Glutamatergic neuron (in vitro differentiated cells): ENCODE results near the gene SRGAP2C. TPM values are rescaled to one million over a fixed set of nuclear protein-coding genes. Genes with fewer than 3 reads are reported as not detected.
"Not testable (repeated sequence)": the region's sequence is repeated elsewhere in the genome, so short reads cannot be mapped to it uniquely, and the experiment has no call there.

Experiments
- DNase-seq: peaks from one replicate; pipeline ENCODE4 v3.0.0; 2022
- H3K27ac Mint-ChIP-seq: one replicate; pipeline ENCODE4 v1.8.0; 2020; ENCODE audit warnings: mild to moderate bottlenecking, mixed read lengths, inconsistent platforms; ENCODE audit not compliant: unreplicated experiment
- H3K27me3 Mint-ChIP-seq: one replicate; pipeline ENCODE4 v1.8.0; 2020; ENCODE audit warnings: mild to moderate bottlenecking, moderate library complexity, mixed read lengths, inconsistent platforms; ENCODE audit not compliant: unreplicated experiment
- H3K36me3 Mint-ChIP-seq: one replicate; pipeline ENCODE4 v1.8.0; 2020; ENCODE audit warnings: mild to moderate bottlenecking, mixed read lengths, inconsistent platforms; ENCODE audit not compliant: unreplicated experiment
- H3K4me1 Mint-ChIP-seq: one replicate; pipeline ENCODE4 v1.8.0; 2020; ENCODE audit warnings: mild to moderate bottlenecking, low read depth, mixed read lengths, inconsistent platforms; ENCODE audit not compliant: unreplicated experiment
- H3K4me3 Mint-ChIP-seq: one replicate; pipeline ENCODE4 v1.8.0; 2020; ENCODE audit warnings: mild to moderate bottlenecking, mixed read lengths, inconsistent platforms; ENCODE audit not compliant: unreplicated experiment
- H3K9me3 Mint-ChIP-seq: one replicate; pipeline ENCODE4 v1.8.0; 2020; ENCODE audit warnings: mild to moderate bottlenecking, moderate library complexity, mixed read lengths, inconsistent platforms; ENCODE audit not compliant: unreplicated experiment
- total RNA-seq: library from RNA; stranded (reverse); fragmentation: NEBNext Ultra II Directional; extraction: Animal tissue kit (Norgen Biotek cat#: 25700); gene quantifications from one replicate; pipeline ENCODE4 v1.2.1, GENCODE V29; 2021; ENCODE audit not compliant: unreplicated experiment

The SRGAP2C gene
- total RNA-seq, 1 donor from 2014 or later, result 16.5 TPM

GRCh38 chr1:121278777-121279547 is 94.2 kb downstream of the SRGAP2C start:
- H3K4me1 Mint-ChIP-seq, H3K4me3 Mint-ChIP-seq, H3K36me3 Mint-ChIP-seq, DNase-seq, H3K9me3 Mint-ChIP-seq, H3K27me3 Mint-ChIP-seq, H3K27ac Mint-ChIP-seq: not testable (repeated sequence)

DNA sequence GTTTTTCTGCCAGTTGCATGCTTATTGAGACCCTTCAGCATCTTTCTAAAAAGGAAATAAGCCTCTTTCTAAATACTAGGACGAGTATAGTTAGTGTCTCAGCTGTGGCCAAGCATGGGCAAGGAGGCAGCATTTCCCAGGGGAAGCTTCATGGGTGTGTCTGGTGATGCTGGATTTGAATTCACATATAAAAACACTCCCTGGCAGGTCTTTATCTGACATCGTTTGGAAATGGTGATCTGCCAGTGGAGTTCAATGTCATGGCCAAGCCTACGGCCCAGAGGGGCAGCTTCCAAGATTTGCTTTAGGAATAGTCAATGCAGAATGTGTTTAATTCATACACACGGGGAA is 94.7 kb downstream of the SRGAP2C start:
- H3K9me3 Mint-ChIP-seq, H3K27me3 Mint-ChIP-seq, H3K4me3 Mint-ChIP-seq, H3K36me3 Mint-ChIP-seq, H3K4me1 Mint-ChIP-seq, H3K27ac Mint-ChIP-seq, DNase-seq: not testable (repeated sequence)

DNA sequence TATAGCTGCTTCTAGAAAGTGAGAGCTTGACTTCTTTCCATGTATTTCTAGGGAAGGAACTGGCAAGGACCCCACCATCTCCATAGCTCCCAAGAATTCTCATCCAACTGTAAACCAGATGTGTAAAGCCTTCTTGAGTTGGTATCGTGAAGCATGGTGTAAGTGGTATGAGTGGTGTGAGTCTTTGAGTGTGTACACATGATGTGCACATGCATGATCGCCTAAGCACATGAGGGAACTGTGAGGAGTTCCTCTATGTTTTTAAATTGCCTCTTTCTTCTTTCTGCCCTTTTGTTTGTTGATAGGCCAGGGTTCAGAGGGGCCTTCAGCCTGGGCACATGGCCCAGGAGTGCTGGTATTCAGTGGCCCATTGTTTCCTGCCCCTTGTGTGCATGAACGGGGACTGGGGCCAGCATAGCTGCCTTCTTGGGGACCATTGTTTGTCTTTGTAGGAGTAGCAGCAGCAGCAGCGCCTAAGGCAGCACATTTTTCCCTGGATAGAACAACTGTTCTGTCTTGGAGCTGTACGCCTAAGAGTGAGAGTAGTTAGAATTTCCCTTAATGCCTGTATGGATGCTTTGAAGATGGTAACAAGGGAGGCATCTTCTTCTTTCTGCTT is 96.0 kb downstream of the SRGAP2C start:
- H3K4me1 Mint-ChIP-seq, H3K27me3 Mint-ChIP-seq, DNase-seq, H3K36me3 Mint-ChIP-seq, H3K9me3 Mint-ChIP-seq, H3K4me3 Mint-ChIP-seq, H3K27ac Mint-ChIP-seq: not testable (repeated sequence)

DNA sequence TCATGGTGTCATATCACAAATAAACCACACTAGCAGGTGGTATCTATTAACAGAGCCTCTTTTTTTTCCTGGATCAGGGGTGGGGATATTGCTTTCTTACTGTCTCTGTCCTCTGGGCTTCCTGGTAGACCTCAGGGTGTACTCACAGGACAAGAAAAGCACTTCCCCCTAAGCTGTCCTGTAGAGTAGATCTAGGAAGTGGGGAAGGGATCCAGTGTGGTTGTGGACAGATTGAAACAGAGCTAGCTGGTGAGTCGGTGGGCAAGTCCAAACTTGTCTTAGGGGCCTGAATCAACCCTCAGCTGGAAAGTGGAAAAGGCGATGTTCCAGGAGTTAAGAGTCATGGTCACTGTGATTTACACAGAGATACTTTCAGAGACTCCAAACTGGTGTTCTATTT is 96.7 kb downstream of the SRGAP2C start:
- H3K4me1 Mint-ChIP-seq, H3K4me3 Mint-ChIP-seq, DNase-seq, H3K27me3 Mint-ChIP-seq, H3K9me3 Mint-ChIP-seq, H3K27ac Mint-ChIP-seq, H3K36me3 Mint-ChIP-seq: not testable (repeated sequence)

GRCh38 chr1:121283587-121284180 is 98.9 kb downstream of the SRGAP2C start:
- not testable (repeated sequence) for DNase-seq, H3K27ac Mint-ChIP-seq, H3K4me1 Mint-ChIP-seq, H3K9me3 Mint-ChIP-seq, H3K4me3 Mint-ChIP-seq, H3K36me3 Mint-ChIP-seq, H3K27me3 Mint-ChIP-seq

DNA sequence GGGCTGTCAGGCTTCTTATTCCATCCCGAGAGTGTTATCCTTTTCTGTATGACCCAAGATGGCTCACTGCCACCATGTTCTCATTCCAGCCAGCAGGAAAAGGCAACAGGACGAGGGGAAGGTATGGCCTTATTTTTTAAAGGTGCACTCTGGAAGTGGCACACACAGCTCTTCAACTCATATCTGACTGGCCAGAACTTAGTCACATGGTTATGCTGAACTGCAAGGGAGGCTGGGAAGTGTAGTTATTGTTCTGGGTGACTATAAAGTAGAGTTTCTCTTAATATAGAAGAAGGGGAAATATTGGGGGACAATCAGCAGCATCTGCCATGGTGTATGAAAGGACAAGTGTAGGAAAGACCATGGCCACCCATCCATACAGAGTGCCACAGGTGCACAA is 107.8 kb downstream of the SRGAP2C start:
- DNase-seq, result not testable (repeated sequence)

GRCh38 chr1:121293263-121294204 is 108.8 kb downstream of the SRGAP2C start:
- not testable (repeated sequence) for H3K4me3 Mint-ChIP-seq, H3K27ac Mint-ChIP-seq, H3K36me3 Mint-ChIP-seq, H3K9me3 Mint-ChIP-seq, H3K4me1 Mint-ChIP-seq, H3K27me3 Mint-ChIP-seq, DNase-seq

More for the DNA sequence above, 107.8 kb downstream of the SRGAP2C start:
- not testable (repeated sequence) for H3K27ac Mint-ChIP-seq, H3K4me3 Mint-ChIP-seq, H3K9me3 Mint-ChIP-seq, H3K36me3 Mint-ChIP-seq, H3K27me3 Mint-ChIP-seq, H3K4me1 Mint-ChIP-seq

GRCh38 chr1:121294205-121294570 is 109.4 kb downstream of the SRGAP2C start:
- not testable (repeated sequence) for H3K9me3 Mint-ChIP-seq, H3K4me1 Mint-ChIP-seq, H3K27ac Mint-ChIP-seq, H3K36me3 Mint-ChIP-seq, H3K27me3 Mint-ChIP-seq, DNase-seq, H3K4me3 Mint-ChIP-seq

- not testable (repeated sequence) for H3K36me3 Mint-ChIP-seq, H3K27me3 Mint-ChIP-seq, H3K4me3 Mint-ChIP-seq, H3K9me3 Mint-ChIP-seq, H3K4me1 Mint-ChIP-seq, DNase-seq, H3K27ac Mint-ChIP-seq
Measured at GRCh38 chr1:121296563-121296962, 111.8 kb downstream of the SRGAP2C start.

DNA sequence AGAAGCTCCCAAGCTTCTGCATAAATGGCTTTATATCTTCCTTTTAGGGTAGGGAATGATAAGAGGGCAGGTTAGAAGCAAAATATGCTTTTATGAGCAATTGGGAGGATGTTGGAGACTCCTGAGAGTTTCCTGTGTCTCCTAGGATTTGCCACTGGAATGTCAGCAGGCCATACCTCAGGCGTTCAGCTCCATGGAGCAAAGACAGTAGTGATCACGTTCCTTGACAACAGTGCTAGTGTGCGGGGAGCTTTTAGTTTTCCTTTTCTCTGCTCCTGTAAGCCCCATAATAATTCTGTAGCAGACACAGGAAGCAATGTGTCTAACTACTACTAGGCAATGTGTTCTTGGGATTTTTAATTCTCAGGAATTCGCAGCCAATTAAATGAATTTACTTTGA is 113.8 kb downstream of the SRGAP2C start:
- not testable (repeated sequence) for H3K4me1 Mint-ChIP-seq, H3K27me3 Mint-ChIP-seq, H3K9me3 Mint-ChIP-seq, H3K36me3 Mint-ChIP-seq, DNase-seq, H3K27ac Mint-ChIP-seq, H3K4me3 Mint-ChIP-seq

- DNase-seq, H3K4me1 Mint-ChIP-seq, H3K4me3 Mint-ChIP-seq, H3K27me3 Mint-ChIP-seq, H3K9me3 Mint-ChIP-seq, H3K27ac Mint-ChIP-seq, H3K36me3 Mint-ChIP-seq: not testable (repeated sequence)
Measured at GRCh38 chr1:121299514-121300149, 114.9 kb downstream of the SRGAP2C start.
